OCI-LY7 (cell line): Measurements from ENCODE around the gene KRT13. TPM values are rescaled to one million over a fixed set of nuclear protein-coding genes. Genes with fewer than 3 reads are reported as not detected.

Experiments used
- BruUV-seq: library from RNA; stranded (reverse); fragments of 400-500 nt; replicated peaks from 2 replicates; lab custom pipeline; 2021; lab: Mats Ljungman, UMichigan
- CTCF ChIA-PET: fragments of 300-600 bp; sonication (Branson Sonifier 250); formaldehyde crosslinking; loops from one replicate; lab custom pipeline; 2022; ENCODE audit warnings: antibody characterized with exemption; ENCODE audit not compliant: unreplicated experiment; lab: Charles Lee
- POLR2A ChIA-PET: fragments of 300-600 bp; sonication (Branson Sonifier 250); formaldehyde crosslinking; loops from one replicate; lab custom pipeline; 2022; ENCODE audit warnings: antibody characterized with exemption; lab: Charles Lee
- DNase-seq: peaks from one replicate; pipeline ENCODE4 v3.0.0-alpha.2; 2015; ENCODE audit warnings: low spot score
- H2AFZ ChIP-seq: fragments of 200-600 bp; sonication (generic), shearing (Covaris generic); 2 replicates; pipeline ENCODE4 v1.6.1; 2014; ENCODE audit warnings: mild to moderate bottlenecking, antibody characterized with exemption, low read length, moderate library complexity
- H3K27ac ChIP-seq: fragments of 200-600 bp; sonication (generic); 2 replicates; pipeline ENCODE4 v1.5.1; 2014; ENCODE audit warnings: mixed run types, low read depth, mild to moderate bottlenecking, moderate library complexity, low read length, inconsistent platforms; ENCODE audit not compliant: poor library complexity, severe bottlenecking
- H3K36me3 ChIP-seq: fragments of 200-600 bp; sonication (generic); 2 replicates; pipeline ENCODE4 v1.6.1; 2014; ENCODE audit warnings: mild to moderate bottlenecking, antibody characterized with exemption, low read length, moderate library complexity, mixed read lengths; ENCODE audit not compliant: insufficient read depth
- H3K4me1 ChIP-seq: fragments of 200-600 bp; sonication (generic); 2 replicates; pipeline ENCODE4 v1.5.1; 2014; ENCODE audit warnings: mild to moderate bottlenecking, low read length; ENCODE audit not compliant: insufficient read depth, poor library complexity, severe bottlenecking
- H3K4me2 ChIP-seq: fragments of 200-600 bp; sonication (generic); 2 replicates; pipeline ENCODE4 v1.6.1; 2014; ENCODE audit warnings: mild to moderate bottlenecking, low read length
- H3K4me3 ChIP-seq: fragments of 200-600 bp; sonication (generic); 2 replicates; pipeline ENCODE4 v1.5.1; 2014; ENCODE audit warnings: mild to moderate bottlenecking, low read depth, low read length; ENCODE audit not compliant: poor library complexity, severe bottlenecking
- H3K79me2 ChIP-seq: fragments of 200-600 bp; sonication (generic); 2 replicates; pipeline ENCODE4 v1.6.1; 2016; ENCODE audit warnings: low read depth, mild to moderate bottlenecking, low read length, moderate library complexity, mixed read lengths; ENCODE audit not compliant: insufficient read depth
- H3K9me2 ChIP-seq: fragments of 200-600 bp; sonication (generic); 2 replicates; pipeline ENCODE4 v1.6.1; 2016; ENCODE audit warnings: mild to moderate bottlenecking, low read length, mixed read lengths; ENCODE audit not compliant: insufficient read depth
- H3K9me3 ChIP-seq: fragments of 200-600 bp; sonication (generic); 2 replicates; pipeline ENCODE4 v1.6.1; 2014; ENCODE audit warnings: mild to moderate bottlenecking, mixed run types, low read length, mixed read lengths
- H4K20me1 ChIP-seq: fragments of 200-600 bp; sonication (generic); 2 replicates; pipeline ENCODE4 v1.6.1; 2014; ENCODE audit warnings: mild to moderate bottlenecking, antibody characterized with exemption, low read length, moderate library complexity, mixed read lengths; ENCODE audit not compliant: insufficient read depth
- EZH2phosphoT487 ChIP-seq: fragments of 200-600 bp; sonication (generic); IDR thresholded peaks from 2 replicates; pipeline ENCODE4 v1.6.1; 2018; ENCODE audit warnings: low read depth, borderline replicate concordance, mild to moderate bottlenecking, mixed run types, antibody characterized with exemption, low read length, moderate library complexity, mixed read lengths
- intact Hi-C: fragments of 100-400 bp; cut with micrococcal nuclease; formaldehyde crosslinking; loops from one replicate; pipeline ENCODE4 v1.10.0; 2022; ENCODE audit not compliant: unreplicated experiment
- total RNA-seq, 2 experiments: library from RNA; depleted of rRNA in 1 of 2; stranded (reverse); fragments of >200 nt in 1 of 2; shearing (Covaris generic) in 1 of 2; gene quantifications; 2 replicates each; pipeline ENCODE4 v1.2.3, GENCODE V29; 2014 to 2022
- TF ChIP-seq, protein P1 (sequence below): fragments of 200-600 bp; sonication (generic); conservative IDR thresholded peaks from 2 replicates; pipeline ENCODE4 v1.5.1; 2014; ENCODE audit warnings: mild to moderate bottlenecking, antibody characterized with exemption, low read length, moderate library complexity, mixed read lengths

KRT13 gene
- total RNA-seq, 2 experiments from 2014 or later, result not detected

DNA sequence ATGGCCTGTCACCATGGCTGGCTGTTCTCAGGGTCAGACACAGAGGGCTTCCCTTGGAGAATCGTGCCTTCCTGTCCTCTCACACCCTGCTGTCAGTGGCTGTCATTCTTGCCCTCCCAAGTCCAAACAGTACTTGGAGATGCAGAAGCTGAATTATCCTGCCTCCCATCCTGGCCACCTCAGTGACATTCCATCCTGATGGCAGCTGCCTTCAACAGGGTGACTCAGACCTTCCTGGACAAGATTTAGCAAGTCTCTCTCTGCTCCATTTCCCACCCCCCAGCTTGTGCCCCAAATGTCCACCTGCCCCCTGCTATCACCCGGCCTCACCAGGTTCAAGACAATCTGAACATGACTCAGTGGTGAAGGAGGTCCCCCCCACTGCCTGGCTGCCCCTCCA, 10.9 kb downstream of the KRT13 start:
- H3K4me2 ChIP-seq, result no peak overlapping the region

DNA sequence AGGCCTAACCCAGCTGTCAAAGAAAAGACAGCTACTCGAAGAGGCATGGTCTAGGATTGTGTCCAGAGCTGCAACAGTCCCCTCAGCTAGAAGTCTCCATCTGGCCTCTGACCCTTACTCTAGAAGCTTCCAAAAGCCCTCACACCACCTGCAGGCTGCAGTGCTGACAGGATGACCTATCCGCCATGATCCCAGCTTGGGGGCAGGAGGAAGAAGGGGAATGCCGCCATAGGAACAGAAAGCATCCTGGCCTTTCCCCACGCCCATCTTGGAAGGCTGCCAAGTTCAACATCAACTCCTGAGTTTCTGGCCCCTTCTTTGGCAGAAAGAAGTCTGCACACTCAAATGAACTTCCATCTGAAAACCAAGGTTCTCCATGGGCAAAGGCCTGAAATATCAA, 12.6 kb downstream of the KRT13 start:
- Histone ChIP-seq H3K79me2 (no peaks in the 10 kb centered on the region), H3K4me3 (no peak overlapping the region), H3K4me1 (no peaks in the 10 kb centered on the region), H3K36me3 (no peaks in the 10 kb centered on the region), H3K4me2 (no peak overlapping the region), H3K9me2 (no peaks in the 10 kb centered on the region), H3K27ac (no peak overlapping the region), H4K20me1 (no peaks in the 10 kb centered on the region), H2AFZ (no peak overlapping the region), H3K9me3 (no peaks in the 10 kb centered on the region)
- intact Hi-C loops, result no loop called here
- TF ChIP-seq, protein P1, sequence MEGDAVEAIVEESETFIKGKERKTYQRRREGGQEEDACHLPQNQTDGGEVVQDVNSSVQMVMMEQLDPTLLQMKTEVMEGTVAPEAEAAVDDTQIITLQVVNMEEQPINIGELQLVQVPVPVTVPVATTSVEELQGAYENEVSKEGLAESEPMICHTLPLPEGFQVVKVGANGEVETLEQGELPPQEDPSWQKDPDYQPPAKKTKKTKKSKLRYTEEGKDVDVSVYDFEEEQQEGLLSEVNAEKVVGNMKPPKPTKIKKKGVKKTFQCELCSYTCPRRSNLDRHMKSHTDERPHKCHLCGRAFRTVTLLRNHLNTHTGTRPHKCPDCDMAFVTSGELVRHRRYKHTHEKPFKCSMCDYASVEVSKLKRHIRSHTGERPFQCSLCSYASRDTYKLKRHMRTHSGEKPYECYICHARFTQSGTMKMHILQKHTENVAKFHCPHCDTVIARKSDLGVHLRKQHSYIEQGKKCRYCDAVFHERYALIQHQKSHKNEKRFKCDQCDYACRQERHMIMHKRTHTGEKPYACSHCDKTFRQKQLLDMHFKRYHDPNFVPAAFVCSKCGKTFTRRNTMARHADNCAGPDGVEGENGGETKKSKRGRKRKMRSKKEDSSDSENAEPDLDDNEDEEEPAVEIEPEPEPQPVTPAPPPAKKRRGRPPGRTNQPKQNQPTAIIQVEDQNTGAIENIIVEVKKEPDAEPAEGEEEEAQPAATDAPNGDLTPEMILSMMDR, result no peak
- TF ChIP-seq EZH2phosphoT487, result no peak
- ChIA-PET CTCF (no interaction called here), POLR2A (no interaction called here)
- no peak for DNase-seq
- BruUV-seq, result no TSS peak

More for the DNA sequence above, 10.9 kb downstream of the KRT13 start:
- no peaks in the 10 kb centered on the region for H3K36me3 ChIP-seq
- POLR2A ChIA-PET, result no interaction called here
- CTCF ChIA-PET, result no interaction called here
- H3K79me2 ChIP-seq, result no peaks in the 10 kb centered on the region
- no peaks in the 10 kb centered on the region for H4K20me1 ChIP-seq
- no peak for TF ChIP-seq EZH2phosphoT487
- TF ChIP-seq, protein P1, result no peak
- no peaks in the 10 kb centered on the region for H3K9me3 ChIP-seq
- DNase-seq, result no peak
- no peaks in the 10 kb centered on the region for H3K4me1 ChIP-seq
- no peaks in the 10 kb centered on the region for H3K9me2 ChIP-seq
- H3K27ac ChIP-seq, result no peak overlapping the region
- H3K4me3 ChIP-seq, result no peak overlapping the region
- no TSS peak for BruUV-seq
- H2AFZ ChIP-seq, result no peak overlapping the region
- intact Hi-C loops, result no loop called here

DNA sequence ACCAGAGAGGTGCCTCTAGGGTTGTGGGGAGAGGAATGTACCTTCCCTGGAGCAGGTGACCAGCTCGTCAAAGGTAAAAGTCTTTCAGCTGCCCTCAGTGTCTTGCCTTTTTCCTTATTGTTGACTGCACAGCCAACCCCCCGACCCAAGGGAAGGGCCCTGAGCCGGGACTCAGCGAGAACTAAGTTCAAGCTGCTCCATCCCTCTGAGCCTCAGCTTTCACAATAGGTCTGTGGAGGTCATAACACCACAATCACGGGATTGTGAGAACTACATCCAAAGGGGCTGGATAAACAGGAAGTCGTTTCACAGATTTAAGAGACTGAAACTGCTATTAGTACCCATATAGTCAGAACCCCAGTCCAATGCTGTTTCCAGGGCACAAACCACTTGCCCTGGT, 13.1 kb downstream of the KRT13 start:
- DNase-seq, result no peak
- H3K4me1 ChIP-seq, result no peaks in the 10 kb centered on the region
- no peak overlapping the region for H3K4me3 ChIP-seq
- TF ChIP-seq, protein P1, result no peak
- TF ChIP-seq EZH2phosphoT487, result no peak
- no peaks in the 10 kb centered on the region for H3K9me3 ChIP-seq
- ChIA-PET POLR2A (no interaction called here), CTCF (no interaction called here)
- no TSS peak for BruUV-seq
- no peak overlapping the region for H3K4me2 ChIP-seq
- H3K79me2 ChIP-seq, result no peaks in the 10 kb centered on the region
- intact Hi-C loops, result no loop called here
- no peaks in the 10 kb centered on the region for H3K9me2 ChIP-seq
- H3K36me3 ChIP-seq, result no peaks in the 10 kb centered on the region
- no peaks in the 10 kb centered on the region for H4K20me1 ChIP-seq
- no peak overlapping the region for H3K27ac ChIP-seq
- H2AFZ ChIP-seq, result no peak overlapping the region
